Measurements from ENCODE around the gene GNB1L.
"Not testable (repeated sequence)": the region's sequence is repeated elsewhere in the genome, so short reads cannot be mapped to it uniquely, and the experiment has no call there.

The GNB1L gene

DNA sequence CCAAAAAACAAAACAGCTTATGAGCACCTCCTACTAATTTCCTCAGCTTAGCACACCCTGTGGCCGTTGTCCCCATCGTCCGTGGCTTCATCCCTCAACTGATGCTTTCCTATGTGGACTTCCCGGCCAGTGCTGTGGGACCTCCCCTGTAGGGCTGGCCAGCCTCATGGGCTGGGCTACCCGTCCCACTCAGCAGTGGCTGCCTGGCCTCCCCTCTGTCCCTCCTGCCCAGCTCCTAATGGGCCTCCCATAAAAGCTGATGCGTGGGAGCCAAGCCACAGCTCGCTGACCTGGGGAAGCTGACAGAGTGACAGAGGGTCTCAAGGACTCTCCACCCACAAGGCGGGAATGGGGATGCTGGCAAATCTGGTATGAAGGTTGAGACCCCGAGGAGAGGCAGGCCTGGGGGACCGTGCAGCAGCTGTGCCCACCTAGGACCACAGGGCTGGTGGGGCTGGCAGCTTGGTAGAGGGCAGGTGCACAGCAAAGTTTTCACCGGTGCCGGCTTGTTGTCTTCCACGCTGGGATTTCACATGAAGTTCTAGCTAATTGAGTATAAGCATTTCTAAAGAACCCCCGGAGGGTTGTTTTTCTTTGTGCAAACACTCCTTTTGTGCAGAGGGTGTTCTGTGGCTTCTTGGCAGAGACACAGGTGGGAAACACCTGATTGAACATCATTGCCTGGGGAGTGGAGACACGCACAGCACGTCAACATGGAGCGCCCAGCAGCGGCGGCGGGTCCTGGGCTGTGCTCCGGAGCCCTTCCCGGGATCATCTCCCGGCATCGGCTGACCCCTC is 70.9 kb downstream of the GNB1L start:
- no peaks in the 10 kb centered on the region for H3K9me3 Mint-ChIP-seq
- peaks cover 6% of the 10 kb centered on the region for H3K4me1 Mint-ChIP-seq (ENCODE audit: low read depth)
- no peak overlapping the region for H3K4me3 Mint-ChIP-seq
- DNase-seq: no peak
- peaks cover 7% of the 10 kb centered on the region for H3K36me3 Mint-ChIP-seq (ENCODE audit: low read depth)
- H3K27me3 Mint-ChIP-seq: peaks cover 17% of the 10 kb centered on the region
- no peak overlapping the region for H3K27ac Mint-ChIP-seq

DNA sequence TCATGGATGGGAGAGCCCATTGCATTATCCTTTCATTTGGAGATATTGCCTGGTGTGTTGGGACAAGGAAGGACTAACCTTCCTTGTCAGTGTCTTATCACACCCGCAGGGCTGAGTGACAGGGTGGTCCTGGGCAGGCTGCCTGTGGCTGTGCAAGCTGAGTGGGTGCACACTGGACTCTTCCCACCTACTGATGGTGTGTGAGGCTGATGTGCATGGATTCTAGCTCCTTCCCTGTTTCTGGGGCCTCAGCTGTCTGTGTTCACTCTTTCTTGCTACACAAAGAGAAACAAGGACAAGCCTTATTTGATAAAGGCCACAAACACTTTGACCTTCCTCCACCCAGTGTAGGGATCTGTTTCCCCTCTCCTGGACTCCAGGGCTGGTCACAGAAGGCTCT is 72.1 kb downstream of the GNB1L start:
- Mint-ChIP-seq H3K27ac (no peak overlapping the region), H3K4me3 (no peak overlapping the region), H3K4me1 (ENCODE audit: low read depth) (peaks cover 6% of the 10 kb centered on the region), H3K36me3 (ENCODE audit: low read depth) (no peaks in the 10 kb centered on the region), H3K9me3 (no peaks in the 10 kb centered on the region), H3K27me3 (peaks cover 24% of the 10 kb centered on the region)
- no peak for DNase-seq

DNA sequence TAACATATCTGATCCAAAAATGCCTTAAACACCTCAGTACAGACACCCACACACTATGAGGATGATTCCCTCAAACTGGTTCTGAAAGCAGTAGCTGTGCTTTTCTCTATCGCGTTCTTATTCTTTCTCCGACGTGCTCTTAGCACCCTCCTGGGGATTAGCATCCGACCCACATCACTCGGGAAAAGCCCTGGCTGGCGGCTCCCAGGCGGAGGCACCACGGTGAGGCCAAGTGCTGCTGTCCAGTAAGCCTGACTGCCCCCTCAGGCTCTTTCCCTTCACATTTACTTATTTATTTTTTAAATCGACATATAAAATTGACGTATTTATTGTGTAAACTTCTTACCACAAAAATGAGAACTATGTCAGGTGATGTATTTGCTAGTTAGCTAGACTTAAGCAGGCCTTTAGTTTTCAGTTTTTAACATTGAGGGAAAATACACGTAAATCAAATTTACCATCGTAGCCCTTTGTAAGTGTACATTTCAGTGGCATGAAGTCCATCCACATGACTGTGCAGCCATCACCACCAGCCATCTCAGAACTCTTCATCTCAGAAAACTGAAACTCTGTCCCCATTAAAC is 74.9 kb downstream of the GNB1L start:
- Mint-ChIP-seq H3K36me3 (ENCODE audit: low read depth) (no peaks in the 10 kb centered on the region), H3K27me3 (peaks cover 39% of the 10 kb centered on the region), H3K27ac (no peak overlapping the region)

DNA sequence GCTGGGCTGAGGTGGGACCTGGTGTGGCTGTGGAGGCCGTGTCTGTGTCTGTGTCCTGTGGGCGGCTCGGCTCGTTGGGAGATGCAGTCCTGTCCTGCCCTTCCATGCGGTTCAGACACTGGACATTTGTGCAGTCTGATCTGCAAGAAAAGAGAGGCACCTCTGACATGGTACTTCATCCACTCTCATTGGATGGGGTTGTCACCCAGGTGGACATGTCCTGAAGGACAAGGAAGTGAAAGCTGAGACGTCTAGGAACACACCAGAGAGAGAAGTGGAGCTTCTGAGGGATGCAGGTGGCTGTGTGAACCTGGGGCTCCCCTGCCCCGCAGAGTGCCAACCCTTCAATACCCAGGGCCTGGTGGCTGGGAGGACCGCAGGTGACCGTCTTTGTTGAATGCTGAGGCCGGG is 75.7 kb downstream of the GNB1L start:
- Mint-ChIP-seq H3K4me1 (ENCODE audit: low read depth) (peaks cover 13% of the 10 kb centered on the region), H3K27ac (no peak overlapping the region), H3K36me3 (ENCODE audit: low read depth) (no peaks in the 10 kb centered on the region), H3K27me3 (peaks cover 46% of the 10 kb centered on the region), H3K9me3 (no peaks in the 10 kb centered on the region), H3K4me3 (no peak overlapping the region)
- DNase-seq: no peak

More for the DNA sequence above, 74.9 kb downstream of the GNB1L start:
- DNase-seq: no peak
- Mint-ChIP-seq H3K4me1 (ENCODE audit: low read depth) (peaks cover 13% of the 10 kb centered on the region), H3K9me3 (no peaks in the 10 kb centered on the region), H3K4me3 (no peak overlapping the region)

DNA sequence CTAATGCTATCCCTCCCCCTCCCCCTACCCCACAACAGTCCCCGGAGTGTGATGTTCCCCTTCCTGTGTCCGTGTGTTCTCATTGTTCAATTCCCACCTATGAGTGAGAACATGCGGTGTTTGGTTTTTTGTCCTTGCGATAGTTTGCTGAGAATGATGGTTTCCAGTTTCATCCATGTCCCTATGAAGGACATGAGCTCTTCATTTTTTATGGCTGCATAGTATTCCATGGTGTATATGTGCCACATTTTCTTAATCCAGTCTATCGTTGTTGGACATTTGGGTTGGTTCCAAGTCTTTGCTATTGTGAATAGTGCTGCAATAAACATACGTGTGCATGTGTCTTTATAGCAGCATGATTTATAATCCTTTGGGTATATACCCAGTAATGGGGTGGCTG is 77.5 kb downstream of the GNB1L start:
- H3K27ac Mint-ChIP-seq; H3K9me3 Mint-ChIP-seq; DNase-seq; H3K4me3 Mint-ChIP-seq; H3K36me3 Mint-ChIP-seq (ENCODE audit: low read depth): not testable (repeated sequence)
- Mint-ChIP-seq H3K27me3 (peaks cover 64% of the 10 kb centered on the region), H3K4me1 (ENCODE audit: low read depth) (peaks cover 13% of the 10 kb centered on the region)

DNA sequence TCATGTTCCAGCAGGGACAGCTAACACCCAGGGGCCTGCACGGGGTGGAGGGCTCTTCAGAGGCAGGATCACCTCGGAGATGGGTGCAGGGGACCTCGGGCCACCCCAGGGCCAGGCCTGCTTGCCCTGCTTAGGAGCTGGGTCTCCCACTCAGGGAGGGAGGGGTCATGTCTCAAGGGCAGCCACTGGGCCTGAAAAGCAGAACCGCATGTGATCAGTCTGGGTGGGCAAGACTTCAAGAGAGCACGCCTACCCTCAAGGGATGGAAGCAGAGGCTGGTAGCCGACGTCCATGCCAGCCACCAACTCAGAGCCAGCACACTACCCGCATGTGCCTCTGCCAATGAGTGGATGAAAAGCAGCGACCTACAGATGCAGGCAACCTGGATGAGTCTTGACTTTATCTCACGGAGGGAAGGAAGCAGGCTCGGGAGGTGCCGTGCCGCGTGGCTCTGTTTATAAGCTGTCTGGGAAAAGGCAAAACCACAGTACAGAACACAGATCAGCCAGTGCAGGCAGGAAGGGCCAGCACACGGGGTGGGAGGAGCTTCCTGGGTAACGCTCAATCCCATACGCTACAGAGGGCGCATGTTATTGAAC is 78.1 kb downstream of the GNB1L start:
- H3K27me3 Mint-ChIP-seq: peaks cover 66% of the 10 kb centered on the region
- no peak overlapping the region for H3K4me3 Mint-ChIP-seq
- no peaks in the 10 kb centered on the region for H3K36me3 Mint-ChIP-seq (ENCODE audit: low read depth)
- no peak overlapping the region for H3K27ac Mint-ChIP-seq
- H3K9me3 Mint-ChIP-seq: no peaks in the 10 kb centered on the region
- H3K4me1 Mint-ChIP-seq (ENCODE audit: low read depth): peaks cover 13% of the 10 kb centered on the region
- DNase-seq: no peak

DNA sequence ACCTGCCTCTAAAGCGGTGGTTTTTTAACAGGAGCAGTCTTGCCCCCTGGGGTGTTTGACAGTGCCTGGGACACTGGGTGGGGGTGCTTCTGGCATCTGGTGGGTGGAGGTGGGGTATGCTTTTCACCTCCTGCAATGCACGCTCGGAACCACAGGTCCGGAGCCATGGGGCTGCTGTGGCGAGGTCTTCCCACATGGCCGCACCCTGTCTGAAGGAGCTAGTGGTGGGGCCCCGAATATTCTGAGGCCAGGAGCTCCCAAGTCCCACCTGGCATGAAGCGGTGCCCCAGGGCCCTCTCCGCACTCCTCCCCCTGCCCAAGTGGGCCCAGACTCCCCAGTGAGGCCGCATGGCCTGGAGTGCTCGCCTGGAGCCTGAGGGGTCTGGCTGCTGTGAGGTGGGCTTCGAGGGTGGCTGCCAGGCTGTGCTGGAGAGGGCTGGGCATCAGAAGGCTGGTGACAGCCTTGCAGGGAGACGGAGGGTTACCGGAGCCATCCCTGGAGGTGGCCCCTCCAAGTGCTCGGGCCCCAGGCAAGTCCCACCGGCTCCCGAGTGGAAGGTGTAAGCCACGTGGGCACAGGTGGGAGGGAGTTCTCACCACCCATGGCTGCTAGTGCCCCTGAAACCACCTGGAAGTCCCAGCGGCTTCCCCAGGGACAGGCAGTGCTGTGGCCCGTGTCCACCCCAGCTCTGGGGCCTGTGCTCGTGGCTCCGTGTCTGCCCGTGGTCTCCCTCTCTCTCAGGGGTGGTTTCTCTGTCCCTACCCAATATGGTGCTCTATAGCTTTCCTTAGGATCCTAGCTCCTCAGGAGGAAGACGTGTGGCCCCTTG is 79.0 kb downstream of the GNB1L start:
- H3K4me1 Mint-ChIP-seq (ENCODE audit: low read depth): peaks cover 13% of the 10 kb centered on the region
- no peak for DNase-seq
- H3K4me3 Mint-ChIP-seq: no peak overlapping the region
- H3K9me3 Mint-ChIP-seq: no peaks in the 10 kb centered on the region
- peaks cover 74% of the 10 kb centered on the region for H3K27me3 Mint-ChIP-seq
- no peaks in the 10 kb centered on the region for H3K36me3 Mint-ChIP-seq (ENCODE audit: low read depth)
- H3K27ac Mint-ChIP-seq: no peak overlapping the region

DNA sequence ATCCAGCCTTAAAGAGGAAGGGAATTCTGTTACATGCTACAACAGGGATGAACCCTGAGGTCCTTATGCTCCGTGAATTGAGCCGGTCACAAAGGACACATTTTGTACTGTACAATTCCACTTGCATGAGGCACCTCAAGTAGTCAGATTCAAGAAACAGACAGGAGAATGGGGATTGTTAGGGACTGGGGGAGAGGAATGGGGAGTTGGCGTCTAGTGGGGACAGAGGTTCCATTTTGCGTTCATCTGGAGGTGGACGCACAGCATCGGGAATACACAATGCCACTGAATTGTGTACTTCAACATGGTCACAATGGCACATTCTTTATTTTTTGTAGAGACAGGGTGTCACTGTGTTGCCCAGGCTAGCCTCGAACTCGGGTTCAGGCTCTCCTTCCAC is 80.0 kb downstream of the GNB1L start:
- Mint-ChIP-seq H3K4me3 (no peak overlapping the region), H3K27ac (no peak overlapping the region), H3K27me3 (peaks cover 78% of the 10 kb centered on the region), H3K9me3 (no peaks in the 10 kb centered on the region), H3K4me1 (ENCODE audit: low read depth) (peaks cover 7% of the 10 kb centered on the region), H3K36me3 (ENCODE audit: low read depth) (no peaks in the 10 kb centered on the region)
- DNase-seq: no peak

DNA sequence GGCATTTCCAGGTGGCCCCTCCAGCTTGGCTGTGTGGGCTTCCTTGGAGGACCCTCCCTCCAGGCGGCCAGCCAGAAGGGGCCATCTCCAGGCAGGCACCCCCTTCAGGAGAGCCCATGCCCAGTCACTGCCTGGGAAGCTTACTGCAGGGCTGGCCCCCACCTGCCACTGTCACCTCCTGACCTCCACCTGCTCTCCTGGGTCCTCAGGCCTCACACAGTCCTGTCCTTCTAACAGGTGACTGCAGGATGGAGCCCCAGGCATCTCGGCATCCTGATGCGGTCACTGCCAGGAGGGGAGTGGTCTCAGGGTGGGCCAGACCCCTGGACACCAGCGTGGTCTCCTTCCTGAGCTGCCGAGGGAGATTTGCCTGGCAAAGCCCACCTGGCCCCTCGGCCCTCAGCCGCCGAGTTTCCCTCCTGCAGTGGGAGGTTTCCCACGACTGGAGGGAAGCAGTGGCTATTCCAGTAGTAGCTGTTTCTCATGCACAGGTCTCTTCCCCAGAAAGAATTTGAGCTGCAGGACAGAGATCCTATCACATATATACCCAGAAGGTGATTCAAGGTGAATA is 81.1 kb downstream of the GNB1L start:
- Mint-ChIP-seq H3K4me1 (ENCODE audit: low read depth) (peaks cover 7% of the 10 kb centered on the region), H3K36me3 (ENCODE audit: low read depth) (no peaks in the 10 kb centered on the region), H3K27ac (no peak overlapping the region), H3K27me3 (peaks cover 80% of the 10 kb centered on the region), H3K9me3 (no peaks in the 10 kb centered on the region), H3K4me3 (no peak overlapping the region)
- DNase-seq: no peak

DNA sequence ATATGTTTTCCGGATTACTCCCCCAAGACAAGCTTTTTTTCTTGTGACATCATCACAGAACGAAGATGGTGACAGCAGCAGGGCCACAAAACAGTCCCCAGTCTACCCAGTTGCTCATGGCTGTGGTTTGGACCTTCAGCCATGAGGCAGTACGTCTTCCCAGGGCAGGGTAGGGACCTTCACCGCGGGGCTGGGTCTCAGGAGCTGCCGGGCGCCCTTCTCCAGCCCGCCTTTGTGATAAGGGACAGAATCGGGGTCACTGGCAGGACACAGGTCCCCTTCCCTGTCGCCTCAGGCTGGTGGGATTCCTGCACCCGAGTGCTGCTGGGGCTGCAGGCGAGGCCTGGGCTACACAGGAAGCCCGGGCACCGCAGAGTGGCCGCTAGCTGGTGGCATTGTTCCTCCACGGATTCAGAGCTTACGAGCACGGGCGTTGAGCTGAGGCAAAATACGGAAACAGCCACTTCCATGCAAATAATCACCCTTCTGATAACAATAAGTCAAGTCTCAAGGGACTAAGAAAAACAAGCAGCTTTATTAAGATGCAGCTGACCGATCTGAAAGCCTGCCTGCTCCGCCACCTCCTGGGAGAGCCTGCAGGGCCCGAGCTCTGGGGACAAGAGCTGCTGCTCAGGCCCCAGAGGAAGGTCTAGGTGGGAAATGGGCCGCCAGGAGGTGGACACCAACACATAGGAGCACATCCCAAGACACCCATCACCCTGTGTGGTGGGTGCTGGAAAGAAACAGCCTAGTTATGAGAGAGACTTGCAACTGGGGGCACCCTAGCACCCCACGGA is 81.8 kb downstream of the GNB1L start:
- no peak overlapping the region for H3K27ac Mint-ChIP-seq
- H3K4me3 Mint-ChIP-seq: no peak overlapping the region
- peaks cover 7% of the 10 kb centered on the region for H3K4me1 Mint-ChIP-seq (ENCODE audit: low read depth)
- DNase-seq: no peak
- no peaks in the 10 kb centered on the region for H3K36me3 Mint-ChIP-seq (ENCODE audit: low read depth)
- H3K9me3 Mint-ChIP-seq: no peaks in the 10 kb centered on the region
- H3K27me3 Mint-ChIP-seq: peaks cover 84% of the 10 kb centered on the region

DNA sequence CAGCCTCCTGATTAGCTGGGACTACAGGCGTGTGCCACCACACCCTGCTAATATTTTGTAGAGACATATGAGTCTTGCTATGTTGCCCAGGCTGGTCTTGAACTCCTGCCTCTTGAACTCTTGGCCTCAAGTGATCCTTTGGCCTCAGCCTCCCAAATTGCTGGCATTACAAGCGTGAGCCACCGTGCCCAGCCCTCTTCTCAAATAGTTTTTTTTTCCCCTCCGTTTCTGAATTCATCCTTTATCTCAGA is 82.3 kb downstream of the GNB1L start:
- Mint-ChIP-seq H3K4me1 (ENCODE audit: low read depth) (peaks cover 10% of the 10 kb centered on the region), H3K27ac (no peak overlapping the region), H3K36me3 (ENCODE audit: low read depth) (no peaks in the 10 kb centered on the region), H3K9me3 (no peaks in the 10 kb centered on the region), H3K4me3 (no peak overlapping the region), H3K27me3 (peaks cover 84% of the 10 kb centered on the region)
- no peak for DNase-seq

DNA sequence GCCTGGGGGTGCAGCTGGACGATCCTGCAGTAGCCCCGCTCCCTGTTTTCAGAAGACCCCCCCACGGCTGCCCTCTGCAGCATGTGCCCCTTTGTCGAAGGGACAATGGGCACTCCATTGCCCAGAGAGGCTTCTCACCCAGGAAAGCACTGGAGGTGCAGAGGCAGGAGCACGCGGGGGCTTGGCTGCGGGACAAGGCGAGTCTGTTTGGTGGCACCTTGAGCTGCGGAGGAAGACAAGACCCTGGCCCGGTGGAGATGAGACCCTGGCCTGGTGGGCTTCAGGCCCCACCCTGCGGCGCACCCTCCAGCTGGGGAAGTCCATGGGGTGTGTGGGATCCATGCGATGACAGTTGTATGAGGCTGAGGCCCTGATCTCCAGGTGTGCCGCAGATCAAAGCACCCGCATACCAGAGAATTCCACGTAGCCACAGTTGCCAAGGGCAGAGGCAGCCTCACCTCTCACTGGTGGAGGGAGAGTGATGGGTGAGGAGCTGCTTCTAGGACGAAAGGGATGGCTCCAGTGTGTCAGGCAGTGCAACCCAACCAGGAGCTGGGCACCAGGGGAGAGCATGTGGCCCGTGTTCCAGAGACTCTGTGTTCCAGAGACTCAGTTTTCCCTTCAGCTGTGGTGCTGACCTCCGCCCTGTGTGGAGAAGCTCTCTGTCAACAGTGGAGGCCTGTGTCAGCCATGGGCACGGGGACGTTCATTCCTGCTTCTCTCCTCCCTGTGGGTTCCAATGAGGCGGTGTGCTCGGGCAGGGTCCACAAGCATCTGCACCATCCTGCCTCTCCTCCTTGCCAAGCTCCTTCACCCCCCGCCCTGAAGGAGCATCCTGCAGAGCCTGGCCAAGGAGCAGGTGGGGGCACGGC is 84.1 kb downstream of the GNB1L start:
- Mint-ChIP-seq H3K27me3 (peaks cover 78% of the 10 kb centered on the region), H3K36me3 (ENCODE audit: low read depth) (no peaks in the 10 kb centered on the region), H3K4me3 (no peak overlapping the region), H3K9me3 (no peaks in the 10 kb centered on the region), H3K4me1 (ENCODE audit: low read depth) (peaks cover 7% of the 10 kb centered on the region), H3K27ac (no peak overlapping the region)
- no peak for DNase-seq

DNA sequence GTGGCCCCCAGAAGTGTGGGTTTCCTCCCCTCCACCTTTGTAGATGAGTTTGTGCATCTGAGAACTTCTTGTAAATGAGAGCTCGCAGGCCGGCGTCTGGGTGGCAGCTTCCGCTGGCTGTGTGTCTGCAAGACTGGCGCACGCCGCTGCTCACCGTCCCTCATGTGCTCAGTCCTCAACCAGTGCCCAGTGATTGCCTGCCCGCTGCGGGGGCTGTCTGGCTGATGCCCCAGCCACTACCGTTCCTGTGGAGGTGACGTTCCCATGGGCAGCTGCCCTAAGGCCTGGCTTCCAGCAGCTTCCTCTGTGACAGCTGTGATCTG is 85.3 kb downstream of the GNB1L start:
- no peak overlapping the region for H3K27ac Mint-ChIP-seq
- no peaks in the 10 kb centered on the region for H3K36me3 Mint-ChIP-seq (ENCODE audit: low read depth)
- H3K4me3 Mint-ChIP-seq: no peak overlapping the region
- H3K9me3 Mint-ChIP-seq: no peaks in the 10 kb centered on the region
- H3K4me1 Mint-ChIP-seq (ENCODE audit: low read depth): peaks cover 11% of the 10 kb centered on the region
- peaks cover 86% of the 10 kb centered on the region for H3K27me3 Mint-ChIP-seq
- DNase-seq: no peak

All from activated T-cell treated with anti-CD3 and anti-CD28 coated beads, Interleukin-2, amount 50 U/mL, for 24 hours (primary cell).